Choroid plexus epithelial cell (primary cell): ENCODE data around the gene ANXA5.

ENCODE experiments used
- DNase-seq: peaks from one replicate; pipeline ENCODE4 v3.0.0-alpha.2; 2010; ENCODE audit warnings: low read depth
- H3K4me3 ChIP-seq: 2 replicates; pipeline ENCODE4 v1.5.1; 2011; ENCODE audit warnings: low read depth, mild to moderate bottlenecking, control low read depth, low read length, moderate library complexity
- CTCF ChIP-seq: conservative IDR thresholded peaks from 2 replicates; pipeline ENCODE4 v1.5.1; 2011; ENCODE audit warnings: low read depth, mild to moderate bottlenecking, control low read depth, inconsistent platforms, low read length, moderate library complexity

The ANXA5 gene

GRCh38 chr4:121726642-121727268 lies 30.0 kb upstream of the ANXA5 start:
- TF ChIP-seq CTCF: peak; percentile 71
- DNase-seq: peak; percentile 89
- no peak overlapping the region for H3K4me3 ChIP-seq

- no peak for TF ChIP-seq CTCF
- H3K4me3 ChIP-seq: no peak overlapping the region
- DNase-seq: no peak
Observed at GRCh38 chr4:121724671-121725070, 27.9 kb upstream of the ANXA5 start.

- no peak overlapping the region for H3K4me3 ChIP-seq
- DNase-seq: no peak
- no peak for TF ChIP-seq CTCF
Observed at GRCh38 chr4:121721700-121722099, 24.9 kb upstream of the ANXA5 start.

- no peak overlapping the region for H3K4me3 ChIP-seq
- TF ChIP-seq CTCF: no peak
- DNase-seq: no peak
Observed at GRCh38 chr4:121720109-121720508, 23.3 kb upstream of the ANXA5 start.

GRCh38 chr4:121717680-121718237 lies 21.0 kb upstream of the ANXA5 start:
- peak; percentile 65 for DNase-seq
- no peak for TF ChIP-seq CTCF
- no peak overlapping the region for H3K4me3 ChIP-seq

GRCh38 chr4:121714548-121714947 lies 17.8 kb upstream of the ANXA5 start:
- no peak for TF ChIP-seq CTCF

GRCh38 chr4:121712783-121713182 lies 16.0 kb upstream of the ANXA5 start:
- no peak overlapping the region for H3K4me3 ChIP-seq
- TF ChIP-seq CTCF: no peak
- no peak for DNase-seq

More at GRCh38 chr4:121714548-121714947, 17.8 kb upstream of the ANXA5 start:
- H3K4me3 ChIP-seq: no peak overlapping the region
- no peak for DNase-seq
